ENCODE data around the gene LRP8.

Gene LRP8

GRCh38 chr1:53288790-53289429 is 39.0 kb downstream of the LRP8 start:
- Histone ChIP-seq H2BK12ac (ENCODE audit: low read length) (no peak overlapping the region), H3K4me1 (ENCODE audit: control insufficient read depth in 1 of 2, insufficient read depth in 2 of 2, low read length in 2 of 2) (no peaks in the 10 kb centered on the region), H3K23ac (ENCODE audit: low read length) (no peak overlapping the region), H3K79me2 (ENCODE audit: control insufficient read depth, insufficient read depth, low read length, poor library complexity) (no peaks in the 10 kb centered on the region), H3K79me1 (ENCODE audit: low read length) (no peaks in the 10 kb centered on the region), H3K4ac (ENCODE audit: low read depth, low read length) (no peak overlapping the region), H3K4me2 (ENCODE audit: low read length) (no peak overlapping the region), H4K91ac (ENCODE audit: low read depth, low read length) (no peak overlapping the region), H3K4me3 (ENCODE audit: low read depth, low read length) (no peak overlapping the region), H3K14ac (ENCODE audit: low read length) (no peak overlapping the region), H3K27ac (ENCODE audit: low read depth, low read length) (no peak overlapping the region), H4K12ac (ENCODE audit: low read depth, low read length) (no peak overlapping the region), H2AFZ (ENCODE audit: insufficient read depth, low read length, poor library complexity) (no peak overlapping the region), H2AK5ac (ENCODE audit: low read length) (no peak overlapping the region), H3K9ac (ENCODE audit: low read length) (no peak overlapping the region), H3K36me3 (ENCODE audit: control insufficient read depth in 1 of 2, insufficient read depth in 2 of 2, low read length in 2 of 2) (peaks cover 0 to 2% of the 10 kb centered on the region in 2 experiments), H2BK5ac (ENCODE audit: low read depth, low read length, poor library complexity) (no peak overlapping the region), H3K9me3 (ENCODE audit: insufficient read depth, low read depth, low read length) (peaks cover 2% of the 10 kb centered on the region), H4K8ac (ENCODE audit: low read depth, low read length) (no peak overlapping the region), H3K18ac (ENCODE audit: low read length) (no peak overlapping the region), H2BK120ac (ENCODE audit: insufficient read depth, low read length, poor library complexity) (no peak overlapping the region), H3K27me3 (ENCODE audit: insufficient read depth, low read length) (no peaks in the 10 kb centered on the region)
- DNase-seq, result no peak
- WGBS (ENCODE audit: extremely low coverage, insufficient coverage, insufficient read length), result no CpG with 5 or more reads among the region's 7 CpGs

DNA sequence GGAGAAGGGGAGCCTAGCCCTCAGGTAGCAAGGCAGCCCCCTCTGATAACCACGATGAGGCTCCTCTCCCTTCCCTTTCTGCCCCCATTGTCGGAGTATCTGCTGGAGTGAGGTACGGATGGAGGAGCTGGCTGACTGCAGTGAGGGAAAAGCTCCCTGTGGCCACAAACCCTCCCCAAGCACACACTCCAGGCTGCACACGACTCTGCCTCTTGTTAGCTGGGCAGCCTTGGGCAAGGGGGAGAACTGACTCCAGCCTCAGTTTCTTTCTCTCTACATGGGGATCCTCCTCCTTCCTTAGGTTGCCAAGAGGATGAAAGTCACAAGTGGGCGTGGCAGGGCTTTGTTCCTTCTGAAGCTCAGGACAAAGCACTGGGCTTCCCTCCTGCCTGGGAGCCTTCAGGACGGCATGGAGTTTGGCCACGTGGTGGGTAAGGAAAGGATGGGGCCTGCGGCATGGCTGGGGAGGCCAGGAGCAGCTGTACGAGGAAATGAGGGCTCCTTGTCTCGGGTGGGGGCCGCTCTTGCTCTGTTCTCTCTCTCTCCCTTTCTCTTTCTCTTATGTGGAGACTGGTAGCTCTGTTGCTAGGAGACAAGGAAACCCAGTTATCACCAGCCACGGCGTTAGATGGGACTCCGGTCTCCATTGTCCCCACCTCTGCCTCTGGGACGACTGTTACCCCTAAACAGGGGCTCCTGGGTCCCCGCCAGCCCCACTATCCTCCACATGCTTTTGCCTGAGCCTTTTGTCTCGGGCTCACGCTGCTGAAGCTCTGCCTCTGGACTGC is 39.7 kb downstream of the LRP8 start:
- H2AK5ac ChIP-seq (ENCODE audit: low read length), result no peak overlapping the region
- H3K14ac ChIP-seq (ENCODE audit: low read length), result no peak overlapping the region
- peaks cover 2% of the 10 kb centered on the region for H3K9me3 ChIP-seq (ENCODE audit: insufficient read depth, low read depth, low read length)
- no peaks in the 10 kb centered on the region for H3K4me1 ChIP-seq (ENCODE audit: control insufficient read depth in 1 of 2, insufficient read depth in 2 of 2, low read length in 2 of 2)
- H3K79me1 ChIP-seq (ENCODE audit: low read length), result no peaks in the 10 kb centered on the region
- H3K36me3 ChIP-seq (ENCODE audit: control insufficient read depth in 1 of 2, insufficient read depth in 2 of 2, low read length in 2 of 2), result peaks cover 0 to 2% of the 10 kb centered on the region in 2 experiments
- DNase-seq, result no peak
- no peak overlapping the region for H2BK5ac ChIP-seq (ENCODE audit: low read depth, low read length, poor library complexity)
- no peak overlapping the region for H3K9ac ChIP-seq (ENCODE audit: low read length)
- no peak overlapping the region for H2BK120ac ChIP-seq (ENCODE audit: insufficient read depth, low read length, poor library complexity)
- H3K4me2 ChIP-seq (ENCODE audit: low read length), result no peak overlapping the region
- no peak overlapping the region for H4K8ac ChIP-seq (ENCODE audit: low read depth, low read length)
- no peak overlapping the region for H3K23ac ChIP-seq (ENCODE audit: low read length)
- H3K18ac ChIP-seq (ENCODE audit: low read length), result no peak overlapping the region
- H4K91ac ChIP-seq (ENCODE audit: low read depth, low read length), result no peak overlapping the region
- no peaks in the 10 kb centered on the region for H3K27me3 ChIP-seq (ENCODE audit: insufficient read depth, low read length)
- no peak overlapping the region for H3K4ac ChIP-seq (ENCODE audit: low read depth, low read length)
- H2BK12ac ChIP-seq (ENCODE audit: low read length), result no peak overlapping the region
- H3K79me2 ChIP-seq (ENCODE audit: control insufficient read depth, insufficient read depth, low read length, poor library complexity), result no peaks in the 10 kb centered on the region
- no CpG with 5 or more reads among the region's 18 CpGs for WGBS (ENCODE audit: extremely low coverage, insufficient coverage, insufficient read length)
- H3K27ac ChIP-seq (ENCODE audit: low read depth, low read length), result no peak overlapping the region
- no peak overlapping the region for H4K12ac ChIP-seq (ENCODE audit: low read depth, low read length)
- no peak overlapping the region for H3K4me3 ChIP-seq (ENCODE audit: low read depth, low read length)
- no peak overlapping the region for H2AFZ ChIP-seq (ENCODE audit: insufficient read depth, low read length, poor library complexity)

- Histone ChIP-seq H2AK5ac (ENCODE audit: low read length) (no peak overlapping the region), H3K14ac (ENCODE audit: low read length) (no peak overlapping the region), H3K79me2 (ENCODE audit: control insufficient read depth, insufficient read depth, low read length, poor library complexity) (no peaks in the 10 kb centered on the region), H4K12ac (ENCODE audit: low read depth, low read length) (no peak overlapping the region), H3K9me3 (ENCODE audit: insufficient read depth, low read depth, low read length) (peaks cover 2% of the 10 kb centered on the region), H3K18ac (ENCODE audit: low read length) (no peak overlapping the region), H3K4me2 (ENCODE audit: low read length) (no peak overlapping the region), H3K9ac (ENCODE audit: low read length) (no peak overlapping the region), H3K27me3 (ENCODE audit: insufficient read depth, low read length) (no peaks in the 10 kb centered on the region), H4K91ac (ENCODE audit: low read depth, low read length) (no peak overlapping the region), H3K79me1 (ENCODE audit: low read length) (no peaks in the 10 kb centered on the region), H2BK5ac (ENCODE audit: low read depth, low read length, poor library complexity) (no peak overlapping the region), H2BK12ac (ENCODE audit: low read length) (no peak overlapping the region), H2BK120ac (ENCODE audit: insufficient read depth, low read length, poor library complexity) (no peak overlapping the region), H3K4me1 (ENCODE audit: control insufficient read depth in 1 of 2, insufficient read depth in 2 of 2, low read length in 2 of 2) (no peaks in the 10 kb centered on the region), H3K27ac (ENCODE audit: low read depth, low read length) (no peak overlapping the region), H4K8ac (ENCODE audit: low read depth, low read length) (no peak overlapping the region), H3K4ac (ENCODE audit: low read depth, low read length) (no peak overlapping the region), H2AFZ (ENCODE audit: insufficient read depth, low read length, poor library complexity) (no peak overlapping the region), H3K23ac (ENCODE audit: low read length) (no peak overlapping the region), H3K4me3 (ENCODE audit: low read depth, low read length) (no peak overlapping the region), H3K36me3 (ENCODE audit: control insufficient read depth in 1 of 2, insufficient read depth in 2 of 2, low read length in 2 of 2) (peaks cover 0 to 2% of the 10 kb centered on the region in 2 experiments)
- no peak for DNase-seq
- no CpG with 5 or more reads among the region's 4 CpGs for WGBS (ENCODE audit: extremely low coverage, insufficient coverage, insufficient read length)
Measured at GRCh38 chr1:53286955-53287354, 40.9 kb downstream of the LRP8 start.

- WGBS (ENCODE audit: extremely low coverage, insufficient coverage, insufficient read length), result no CpG with 5 or more reads among the region's 8 CpGs
- no peak for DNase-seq
Measured at GRCh38 chr1:53285969-53286760, 41.7 kb downstream of the LRP8 start.

More at GRCh38 chr1:53285969-53286760, 41.7 kb downstream of the LRP8 start:
- no peak overlapping the region for H4K91ac ChIP-seq (ENCODE audit: low read depth, low read length)
- no peak overlapping the region for H2BK5ac ChIP-seq (ENCODE audit: low read depth, low read length, poor library complexity)
- no peak overlapping the region for H2BK120ac ChIP-seq (ENCODE audit: insufficient read depth, low read length, poor library complexity)
- no peak overlapping the region for H3K18ac ChIP-seq (ENCODE audit: low read length)
- H3K4ac ChIP-seq (ENCODE audit: low read depth, low read length), result no peak overlapping the region
- peaks cover 0 to 2% of the 10 kb centered on the region in 2 experiments for H3K36me3 ChIP-seq (ENCODE audit: control insufficient read depth in 1 of 2, insufficient read depth in 2 of 2, low read length in 2 of 2)
- no peak overlapping the region for H3K27ac ChIP-seq (ENCODE audit: low read depth, low read length)
- no peak overlapping the region for H3K23ac ChIP-seq (ENCODE audit: low read length)
- no peak overlapping the region for H3K14ac ChIP-seq (ENCODE audit: low read length)
- H3K27me3 ChIP-seq (ENCODE audit: insufficient read depth, low read length), result no peaks in the 10 kb centered on the region
- H3K9ac ChIP-seq (ENCODE audit: low read length), result no peak overlapping the region
- H3K4me2 ChIP-seq (ENCODE audit: low read length), result no peak overlapping the region
- H3K79me1 ChIP-seq (ENCODE audit: low read length), result no peaks in the 10 kb centered on the region
- peaks cover 2% of the 10 kb centered on the region for H3K9me3 ChIP-seq (ENCODE audit: insufficient read depth, low read depth, low read length)
- no peak overlapping the region for H4K12ac ChIP-seq (ENCODE audit: low read depth, low read length)
- H2BK12ac ChIP-seq (ENCODE audit: low read length), result no peak overlapping the region
- H3K79me2 ChIP-seq (ENCODE audit: control insufficient read depth, insufficient read depth, low read length, poor library complexity), result no peaks in the 10 kb centered on the region
- H3K4me3 ChIP-seq (ENCODE audit: low read depth, low read length), result no peak overlapping the region
- H3K4me1 ChIP-seq (ENCODE audit: control insufficient read depth in 1 of 2, insufficient read depth in 2 of 2, low read length in 2 of 2), result no peaks in the 10 kb centered on the region
- H4K8ac ChIP-seq (ENCODE audit: low read depth, low read length), result no peak overlapping the region
- H2AFZ ChIP-seq (ENCODE audit: insufficient read depth, low read length, poor library complexity), result no peak overlapping the region
- no peak overlapping the region for H2AK5ac ChIP-seq (ENCODE audit: low read length)
